HepG2 (cell line): ENCODE data around the gene JPT1. TPM values are rescaled to one million over a fixed set of nuclear protein-coding genes. Genes with fewer than 3 reads are reported as not detected.
A peak's percentile ranks its signal among the peaks of the same experiment; 100 is the strongest.

Experiments
- ATF7-NPFF ChIP-seq: sonication (generic); formaldehyde crosslinking; IDR thresholded peaks from 2 replicates; pipeline ENCODE4 v1.8.1; 2023; ENCODE audit warnings: mild to moderate bottlenecking, low read depth, missing genetic modification reagents, moderate library complexity
- GMEB1 ChIP-seq: sonication (generic); formaldehyde crosslinking; IDR thresholded peaks from 2 replicates; pipeline ENCODE4 v1.5.1; 2020; ENCODE audit warnings: missing genetic modification reagents, mild to moderate bottlenecking, borderline replicate concordance
- HMGXB4 ChIP-seq, 2 experiments: sonication (generic) in 1 of 2; formaldehyde crosslinking in 1 of 2; IDR thresholded peaks; 2 replicates each; pipeline versions ENCODE4 v1.4.0 to v1.6.1; 2018 to 2020; ENCODE audit warnings: missing genetic modification reagents in 2 of 2, borderline replicate concordance in 1 of 2, low read depth in 1 of 2, mild to moderate bottlenecking in 1 of 2, missing biosample characterization in 1 of 2
- ISX ChIP-seq: sonication (generic); formaldehyde crosslinking; conservative IDR thresholded peaks from 2 replicates; pipeline ENCODE4 v1.5.0; 2020; ENCODE audit warnings: missing genetic modification reagents
- KAT7 ChIP-seq: IDR thresholded peaks from 2 replicates; pipeline ENCODE4 v1.6.1; 2018; ENCODE audit warnings: borderline replicate concordance, missing compliant biosample characterization
- KDM5B ChIP-seq: sonication (generic); formaldehyde crosslinking; IDR thresholded peaks from 2 replicates; pipeline ENCODE4 v1.4.0; 2020; ENCODE audit warnings: missing genetic modification reagents, mild to moderate bottlenecking, borderline replicate concordance
- RFX5 ChIP-seq: IDR thresholded peaks from 2 replicates; pipeline ENCODE4 v1.6.1; 2011; ENCODE audit warnings: low read depth, low read length, improper control_type of control experiment
- TBL1XR1 ChIP-seq: fragments of 150-350 bp; IDR thresholded peaks from 2 replicates; pipeline ENCODE4 v1.6.1; 2014; ENCODE audit warnings: borderline replicate concordance, low read length; ENCODE audit not compliant: partially characterized antibody
- ZBTB3 ChIP-seq: sonication (generic); formaldehyde crosslinking; IDR thresholded peaks from 2 replicates; pipeline ENCODE4 v1.4.0; 2020; ENCODE audit warnings: low read depth, mild to moderate bottlenecking, moderate library complexity, missing genetic modification reagents, borderline replicate concordance
- ZBTB39 ChIP-seq: sonication (generic); formaldehyde crosslinking; IDR thresholded peaks from 2 replicates; pipeline ENCODE4 v1.5.0; 2020; ENCODE audit warnings: missing genetic modification reagents
- ZNF24 ChIP-seq: fragments of 450-650 bp; IDR thresholded peaks from 2 replicates; pipeline ENCODE4 v1.6.1; 2017; ENCODE audit warnings: antibody characterized with exemption, mild to moderate bottlenecking
- ZNF530 ChIP-seq: sonication (generic); formaldehyde crosslinking; IDR thresholded peaks from 2 replicates; pipeline ENCODE4 v1.5.0; 2020; ENCODE audit warnings: low read depth, mild to moderate bottlenecking, missing genetic modification reagents
- ZNF558 ChIP-seq: sonication (generic); formaldehyde crosslinking; IDR thresholded peaks from 2 replicates; pipeline ENCODE4 v1.9.0; 2022; ENCODE audit warnings: mild to moderate bottlenecking, missing genetic modification reagents, borderline replicate concordance
- ZNF619 ChIP-seq: sonication (generic); formaldehyde crosslinking; IDR thresholded peaks from 2 replicates; pipeline ENCODE4 v1.4.0; 2020; ENCODE audit warnings: mild to moderate bottlenecking, missing genetic modification reagents
- ZNF761 ChIP-seq: sonication (generic); formaldehyde crosslinking; conservative IDR thresholded peaks from 2 replicates; pipeline ENCODE4 v1.4.0; 2020; ENCODE audit warnings: mild to moderate bottlenecking, missing genetic modification reagents
- ZNF777 ChIP-seq: sonication (generic); formaldehyde crosslinking; IDR thresholded peaks from 2 replicates; pipeline ENCODE4 v1.4.0; 2020; ENCODE audit warnings: missing genetic modification reagents
- ZSCAN31 ChIP-seq: sonication (generic); formaldehyde crosslinking; IDR thresholded peaks from 2 replicates; pipeline ENCODE4 v1.5.0; 2020; ENCODE audit warnings: low read depth, mild to moderate bottlenecking, missing genetic modification reagents
- polyA plus RNA-seq, 8 experiments: library from polyadenylated mRNA; depleted of rRNA in 3 of 8; stranded (reverse) in 7 of 8; unstranded in 1 of 8; fragments of >200 nt; fragmentation: Illumina TruSeq in 4 of 8; extraction: Trizol in 4 of 8; gene quantifications; 2 replicates each; pipeline versions ENCODE4 v1.2.1 to v1.2.3, GENCODE V29; 2011 to 2016; ENCODE audit warnings: low read depth in 4 of 8, missing spikeins in 1 of 8, mixed read lengths in 1 of 8; ENCODE audit not compliant: insufficient read depth in 1 of 8
- total RNA-seq, 5 experiments: library from RNA; depleted of rRNA; stranded (reverse); fragments of >200 nt; fragmentation: Illumina TruSeq; extraction: Trizol; gene quantifications; 2 replicates each; pipeline ENCODE4 v1.2.3, GENCODE V29; 2016; ENCODE audit warnings: low read depth in 1 of 5
- TF ChIP-seq, protein P1 (sequence below): sonication (generic); formaldehyde crosslinking; IDR thresholded peaks from 2 replicates; pipeline ENCODE4 v1.4.0; 2020; ENCODE audit warnings: missing genetic modification reagents
- TF ChIP-seq, protein P2 (sequence below): sonication (generic); formaldehyde crosslinking; IDR thresholded peaks from 2 replicates; pipeline ENCODE4 v1.4.0; 2020; ENCODE audit warnings: mild to moderate bottlenecking, missing genetic modification reagents

Gene JPT1
- total and polyA plus RNA-seq, 2 of the 13 experiments (the other 11 are each of a cell fraction or from before 2014, with no cell fraction given), result 43.3 to 256 TPM

DNA sequence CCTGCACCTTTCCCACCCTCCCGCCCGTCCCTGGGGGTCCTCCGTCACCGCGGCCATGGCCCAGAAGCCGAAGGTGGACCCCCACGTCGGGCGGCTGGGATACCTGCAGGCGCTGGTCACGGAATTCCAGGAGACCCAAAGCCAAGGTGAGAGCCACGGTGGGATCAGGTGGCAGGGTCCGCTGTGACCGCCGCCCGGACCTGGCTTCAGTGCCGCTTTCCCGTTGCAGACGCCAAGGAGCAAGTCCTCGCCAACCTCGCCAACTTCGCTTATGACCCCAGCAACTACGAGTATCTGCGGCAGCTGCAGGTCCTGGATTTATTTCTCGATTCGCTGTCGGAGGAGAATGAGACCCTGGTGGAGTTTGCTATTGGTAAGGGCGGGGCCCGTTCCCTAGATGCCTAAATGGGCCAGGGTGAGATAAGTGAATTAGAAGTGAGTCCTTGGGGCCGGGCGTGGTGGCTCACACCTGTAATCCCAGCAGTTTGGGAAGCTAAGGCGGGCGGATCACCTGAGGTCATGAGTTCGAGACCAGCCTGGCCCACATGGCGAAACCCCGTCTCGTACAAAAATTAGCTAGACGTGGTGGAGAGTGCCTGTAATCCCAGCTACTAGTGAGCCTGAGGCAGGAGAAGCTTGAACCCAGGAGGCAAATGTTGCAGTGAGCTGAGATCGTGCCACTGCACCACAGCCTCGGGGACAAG lies 43.9 kb downstream of the JPT1 start (continued):
- TF ChIP-seq ZNF530 (CRISPR knock-in tag) (no peak), ZNF619 (CRISPR knock-in tag) (no peak), TBL1XR1 (no peak), ZNF558 (CRISPR knock-in tag) (no peak), ZBTB39 (CRISPR knock-in tag) (0 out of 2 replicates have a peak, but pooled peaks have one; percentile 3), ZNF24 (no peak), RFX5 (no peak), ZNF777 (peak; percentile 65; the same call in 1 of the 2 replicates), KAT7 (CRISPR knock-in tag) (peak; percentile 21; the same call in 1 of the 2 replicates), KDM5B (CRISPR knock-in tag) (peak; percentile 60; the same call in 1 of the 2 replicates), ZBTB3 (CRISPR knock-in tag) (no peak), GMEB1 (0 out of 2 replicates have a peak, but pooled peaks have one; percentile 23), ZNF761 (CRISPR knock-in tag) (no peak), ZSCAN31 (CRISPR knock-in tag) (no peak), ISX (no peak), ATF7-NPFF (0 out of 2 replicates have a peak, but pooled peaks have one; percentile 20), HMGXB4 (CRISPR knock-in tag; IDR thresholded peaks at IDR 0.05; ENCODE audit: borderline replicate concordance in 1 of 2, low read depth in 1 of 2) (no peak)
- TF ChIP-seq, protein P1, sequence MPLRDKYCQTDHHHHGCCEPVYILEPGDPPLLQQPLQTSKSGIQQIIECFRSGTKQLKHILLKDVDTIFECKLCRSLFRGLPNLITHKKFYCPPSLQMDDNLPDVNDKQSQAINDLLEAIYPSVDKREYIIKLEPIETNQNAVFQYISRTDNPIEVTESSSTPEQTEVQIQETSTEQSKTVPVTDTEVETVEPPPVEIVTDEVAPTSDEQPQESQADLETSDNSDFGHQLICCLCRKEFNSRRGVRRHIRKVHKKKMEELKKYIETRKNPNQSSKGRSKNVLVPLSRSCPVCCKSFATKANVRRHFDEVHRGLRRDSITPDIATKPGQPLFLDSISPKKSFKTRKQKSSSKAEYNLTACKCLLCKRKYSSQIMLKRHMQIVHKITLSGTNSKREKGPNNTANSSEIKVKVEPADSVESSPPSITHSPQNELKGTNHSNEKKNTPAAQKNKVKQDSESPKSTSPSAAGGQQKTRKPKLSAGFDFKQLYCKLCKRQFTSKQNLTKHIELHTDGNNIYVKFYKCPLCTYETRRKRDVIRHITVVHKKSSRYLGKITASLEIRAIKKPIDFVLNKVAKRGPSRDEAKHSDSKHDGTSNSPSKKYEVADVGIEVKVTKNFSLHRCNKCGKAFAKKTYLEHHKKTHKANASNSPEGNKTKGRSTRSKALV, result no peak
- TF ChIP-seq, protein P2, sequence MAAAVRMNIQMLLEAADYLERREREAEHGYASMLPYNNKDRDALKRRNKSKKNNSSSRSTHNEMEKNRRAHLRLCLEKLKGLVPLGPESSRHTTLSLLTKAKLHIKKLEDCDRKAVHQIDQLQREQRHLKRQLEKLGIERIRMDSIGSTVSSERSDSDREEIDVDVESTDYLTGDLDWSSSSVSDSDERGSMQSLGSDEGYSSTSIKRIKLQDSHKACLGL (CRISPR knock-in tag), result peak; percentile 69; the same call in 1 of the 2 replicates
